Measurements from ENCODE around the gene NDEL1.

The NDEL1 gene

GRCh38 chr17:8443756-8444155, 8.1 kb downstream of the NDEL1 start:
- H3K27ac ChIP-seq: no peak overlapping the region
- TF ChIP-seq ZFX (IDR thresholded peaks at IDR 0.05; ENCODE audit: borderline replicate concordance): no peak
- no peak for TF ChIP-seq CTCF (IDR thresholded peaks at IDR 0.05)

- no peak overlapping the region for H3K27ac ChIP-seq
- TF ChIP-seq ZFX (IDR thresholded peaks at IDR 0.05; ENCODE audit: borderline replicate concordance): no peak
- no peak for TF ChIP-seq CTCF (IDR thresholded peaks at IDR 0.05)
Measured at GRCh38 chr17:8444494-8444893, 8.8 kb downstream of the NDEL1 start.

- H3K27ac ChIP-seq: no peak overlapping the region
- TF ChIP-seq ZFX (IDR thresholded peaks at IDR 0.05; ENCODE audit: borderline replicate concordance) (no peak), CTCF (IDR thresholded peaks at IDR 0.05) (no peak)
Measured at GRCh38 chr17:8445536-8445935, 9.9 kb downstream of the NDEL1 start.

- peak overlapping the region; percentile 10; the same call in 1 of the 2 replicates for H3K27ac ChIP-seq
- TF ChIP-seq CTCF (IDR thresholded peaks at IDR 0.05) (no peak), ZFX (IDR thresholded peaks at IDR 0.05; ENCODE audit: borderline replicate concordance) (no peak)
Measured at GRCh38 chr17:8447799-8448198, 12.1 kb downstream of the NDEL1 start.

DNA sequence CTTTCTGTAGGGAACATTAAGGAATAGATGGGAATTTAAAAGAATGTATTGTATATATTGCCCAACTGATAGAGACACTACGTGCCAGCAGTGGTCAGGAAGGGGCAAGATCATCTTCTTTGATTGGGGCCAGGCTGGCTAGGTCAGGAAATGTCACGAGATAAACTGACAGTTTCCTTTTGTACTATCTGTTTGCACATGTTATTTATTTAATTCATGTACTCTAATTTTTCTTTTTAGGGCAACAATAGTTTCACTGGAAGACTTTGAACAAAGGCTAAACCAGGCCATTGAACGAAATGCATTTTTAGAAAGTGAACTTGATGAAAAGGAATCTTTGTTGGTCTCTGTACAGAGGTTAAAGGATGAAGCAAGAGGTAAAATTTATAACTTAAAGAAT, 12.6 kb downstream of the NDEL1 start:
- TF ChIP-seq ZFX (IDR thresholded peaks at IDR 0.05; ENCODE audit: borderline replicate concordance) (no peak), CTCF (IDR thresholded peaks at IDR 0.05) (no peak)

GRCh38 chr17:8451933-8452614, 16.4 kb downstream of the NDEL1 start:
- TF ChIP-seq CTCF (IDR thresholded peaks at IDR 0.05) (no peak), ZFX (IDR thresholded peaks at IDR 0.05; ENCODE audit: borderline replicate concordance) (no peak)
- no peak overlapping the region for H3K27ac ChIP-seq

More for the DNA sequence above, 12.6 kb downstream of the NDEL1 start:
- H3K27ac ChIP-seq: no peak overlapping the region

DNA sequence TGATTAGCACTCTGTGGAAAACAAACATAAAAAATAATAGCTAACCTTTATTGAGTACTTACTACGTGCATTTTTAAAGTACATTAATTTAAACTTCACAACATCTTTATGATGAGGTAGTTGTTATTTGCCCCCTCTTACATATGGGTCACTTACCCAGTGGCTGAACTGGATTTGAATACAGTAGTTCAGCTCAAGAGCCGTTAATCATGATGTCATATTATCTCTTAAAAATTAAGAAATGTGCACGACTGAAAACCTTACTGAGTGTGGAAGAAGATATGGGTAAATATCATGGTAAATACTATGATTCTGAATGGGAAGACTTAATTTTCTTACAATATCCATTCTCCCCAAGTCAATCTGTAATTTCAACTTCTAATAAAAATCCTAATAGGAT, 17.6 kb downstream of the NDEL1 start:
- TF ChIP-seq CTCF (IDR thresholded peaks at IDR 0.05) (no peak), ZFX (IDR thresholded peaks at IDR 0.05; ENCODE audit: borderline replicate concordance) (no peak)
- no peak overlapping the region for H3K27ac ChIP-seq

Measured in 22Rv1 (cell line).